Measurements from ENCODE around the gene UCK1.

- TF ChIP-seq CTCF (conservative IDR thresholded peaks at IDR 0.05) (no peak), EZH2 (IDR thresholded peaks at IDR 0.05; ENCODE audit: low read depth) (no peak)
Observed at GRCh38 chr9:131543141-131543540, 12.1 kb upstream of the UCK1 start.
